GM12878 (cell line): ENCODE data around the gene NR2C2AP. TPM values are rescaled to one million over a fixed set of nuclear protein-coding genes. Genes with fewer than 3 reads are reported as not detected.

ENCODE experiments used
- ATF7 ChIP-seq: fragments of 450-650 bp; IDR thresholded peaks from 2 replicates; pipeline ENCODE4 v1.6.1; 2016; ENCODE audit warnings: low read depth, mild to moderate bottlenecking
- BCL11A ChIP-seq: IDR thresholded peaks from 2 replicates; pipeline ENCODE4 v1.6.1; 2011; ENCODE audit warnings: low read depth, low read length
- CBX3 ChIP-seq: fragments of 200-600 bp; sonication (generic); IDR thresholded peaks from 2 replicates; pipeline ENCODE4 v1.6.1; 2016; ENCODE audit warnings: low read depth, borderline replicate concordance
- CREM ChIP-seq: IDR thresholded peaks from 2 replicates; pipeline ENCODE4 v1.6.1; 2014; ENCODE audit warnings: antibody characterized with exemption, low read depth
- MTA2 ChIP-seq: fragments of 450-650 bp; IDR thresholded peaks from 2 replicates; pipeline ENCODE4 v1.6.1; 2016; ENCODE audit warnings: low read depth, mild to moderate bottlenecking, moderate library complexity
- MXI1 ChIP-seq: fragments of 150-350 bp; IDR thresholded peaks from 2 replicates; pipeline ENCODE4 v1.6.1; 2011; ENCODE audit warnings: low read depth, mild to moderate bottlenecking, inconsistent platforms, low read length, improper control_type of control experiment
- NFXL1 ChIP-seq: fragments of 450-650 bp; IDR thresholded peaks from 2 replicates; pipeline ENCODE4 v1.6.1; 2017; ENCODE audit warnings: antibody characterized with exemption, mild to moderate bottlenecking, borderline replicate concordance
- NR2F1 ChIP-seq: fragments of 450-650 bp; conservative IDR thresholded peaks from 2 replicates; pipeline ENCODE4 v1.6.1; 2017; ENCODE audit warnings: mild to moderate bottlenecking
- PBX3 ChIP-seq: IDR thresholded peaks from 2 replicates; pipeline ENCODE4 v1.6.1; 2011; ENCODE audit warnings: mild to moderate bottlenecking, low read depth, low read length, moderate library complexity; ENCODE audit not compliant: insufficient replicate concordance
- RCOR1 ChIP-seq: conservative IDR thresholded peaks from 2 replicates; pipeline ENCODE4 v1.6.1; 2012; ENCODE audit warnings: low read depth, low read length, improper control_type of control experiment
- RFX5 ChIP-seq: IDR thresholded peaks from 2 replicates; pipeline ENCODE4 v1.6.1; 2011; ENCODE audit warnings: low read depth, low read length, improper control_type of control experiment
- SIN3A ChIP-seq: IDR thresholded peaks from 2 replicates; pipeline ENCODE4 v1.6.1; 2012; ENCODE audit warnings: low read depth, low read length, improper control_type of control experiment
- SMAD1 ChIP-seq: fragments of 450-650 bp; IDR thresholded peaks from 2 replicates; pipeline ENCODE4 v1.6.1; 2018; ENCODE audit warnings: mild to moderate bottlenecking, low read depth; ENCODE audit not compliant: partially characterized antibody
- SMC3 ChIP-seq: IDR thresholded peaks from 2 replicates; pipeline ENCODE4 v1.6.1; 2011; ENCODE audit warnings: low read length, improper control_type of control experiment, borderline replicate concordance
- TARDBP ChIP-seq: IDR thresholded peaks from 2 replicates; pipeline ENCODE4 v1.6.1; 2016; ENCODE audit warnings: borderline replicate concordance
- TCF12 ChIP-seq: IDR thresholded peaks from 2 replicates; pipeline ENCODE4 v1.6.1; 2011; ENCODE audit warnings: low read depth, mild to moderate bottlenecking, low read length
- ZBTB33 ChIP-seq: fragments of 450-650 bp; IDR thresholded peaks from 2 replicates; pipeline ENCODE4 v1.6.1; 2017; ENCODE audit warnings: mild to moderate bottlenecking
- ZNF274 ChIP-seq: IDR thresholded peaks from one replicate; pipeline ENCODE4 v1.8.0; 2011; ENCODE audit not compliant: insufficient read length, insufficient read depth
- polyA plus RNA-seq, 11 experiments: library from polyadenylated mRNA; depleted of rRNA in 4 of 11; unstranded in 6 of 11; stranded (reverse) in 5 of 11; fragments of >200 nt; fragmentation: Nextera tagmentation in 4 of 11; fragmentation: Illumina TruSeq in 1 of 11; extraction: Ambion mirVana in 4 of 11; extraction: Trizol in 1 of 11; gene quantifications; 1 replicate in 1 of 11; 2 replicates in 10 of 11; pipeline versions ENCODE4 v1.2.1 to v1.2.3, GENCODE V29; 2011 to 2016; ENCODE audit warnings: inconsistent platforms in 2 of 11, missing spikeins in 2 of 11, low read depth in 1 of 11
- total RNA-seq, 4 experiments: library from RNA; depleted of rRNA in 3 of 4; stranded (reverse); fragments of >200 nt in 3 of 4; fragmentation: Illumina TruSeq in 1 of 4; extraction: Trizol in 1 of 4; gene quantifications; 2 replicates each; pipeline versions ENCODE4 v1.2.1 to v1.2.3, GENCODE V29; 2013 to 2021
- TF ChIP-seq, protein P1 (sequence below): fragments of 450-650 bp; IDR thresholded peaks from 2 replicates; pipeline ENCODE4 v1.6.1; 2018; ENCODE audit warnings: borderline replicate concordance, mild to moderate bottlenecking; ENCODE audit not compliant: partially characterized antibody
- TF ChIP-seq, protein P2 (sequence below): fragments of 150-350 bp; IDR thresholded peaks from 2 replicates; pipeline ENCODE4 v1.6.1; 2014; ENCODE audit warnings: mild to moderate bottlenecking, low read depth, low read length
- TF ChIP-seq, protein P3 (sequence below): fragments of 450-650 bp; conservative IDR thresholded peaks from 2 replicates; pipeline ENCODE4 v1.6.1; 2017; ENCODE audit warnings: mild to moderate bottlenecking, moderate library complexity

Gene NR2C2AP
- total and polyA plus RNA-seq, 10 of the 15 experiments (the other 5 are each of a cell fraction or from before 2014, with no cell fraction given) = 21.5 to 44.8 (median 28.1) TPM

- TF ChIP-seq, protein P1, sequence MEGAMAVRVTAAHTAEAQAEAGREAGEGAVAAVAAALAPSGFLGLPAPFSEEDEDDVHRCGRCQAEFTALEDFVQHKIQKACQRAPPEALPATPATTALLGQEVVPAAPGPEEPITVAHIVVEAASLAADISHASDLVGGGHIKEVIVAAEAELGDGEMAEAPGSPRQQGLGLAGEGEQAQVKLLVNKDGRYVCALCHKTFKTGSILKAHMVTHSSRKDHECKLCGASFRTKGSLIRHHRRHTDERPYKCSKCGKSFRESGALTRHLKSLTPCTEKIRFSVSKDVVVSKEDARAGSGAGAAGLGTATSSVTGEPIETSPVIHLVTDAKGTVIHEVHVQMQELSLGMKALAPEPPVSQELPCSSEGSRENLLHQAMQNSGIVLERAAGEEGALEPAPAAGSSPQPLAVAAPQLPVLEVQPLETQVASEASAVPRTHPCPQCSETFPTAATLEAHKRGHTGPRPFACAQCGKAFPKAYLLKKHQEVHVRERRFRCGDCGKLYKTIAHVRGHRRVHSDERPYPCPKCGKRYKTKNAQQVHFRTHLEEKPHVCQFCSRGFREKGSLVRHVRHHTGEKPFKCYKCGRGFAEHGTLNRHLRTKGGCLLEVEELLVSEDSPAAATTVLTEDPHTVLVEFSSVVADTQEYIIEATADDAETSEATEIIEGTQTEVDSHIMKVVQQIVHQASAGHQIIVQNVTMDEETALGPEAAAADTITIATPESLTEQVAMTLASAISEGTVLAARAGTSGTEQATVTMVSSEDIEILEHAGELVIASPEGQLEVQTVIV = no peak
- TF ChIP-seq ATF7 (0 out of 2 replicates have a peak, but pooled peaks have one; percentile 22), CREM (no peak; the same call in 1 of the 2 replicates), CBX3 (no peak), TCF12 (0 out of 2 replicates have a peak, but pooled peaks have one; percentile 26), PBX3 (no peak), MXI1 (no peak; the same call in 1 of the 2 replicates), NFXL1 (no peak), NR2F1 (peak; percentile 78; the same call in 1 of the 2 replicates), RCOR1 (no peak), SMAD1 (no peak), ZNF274 (no peak), SIN3A (no peak), TARDBP (0 out of 2 replicates have a peak, but pooled peaks have one; percentile 14), RFX5 (no peak), MTA2 (peak; percentile 59), SMC3 (no peak), BCL11A (0 out of 2 replicates have a peak, but pooled peaks have one; percentile 19), ZBTB33 (no peak)
- TF ChIP-seq, protein P2, sequence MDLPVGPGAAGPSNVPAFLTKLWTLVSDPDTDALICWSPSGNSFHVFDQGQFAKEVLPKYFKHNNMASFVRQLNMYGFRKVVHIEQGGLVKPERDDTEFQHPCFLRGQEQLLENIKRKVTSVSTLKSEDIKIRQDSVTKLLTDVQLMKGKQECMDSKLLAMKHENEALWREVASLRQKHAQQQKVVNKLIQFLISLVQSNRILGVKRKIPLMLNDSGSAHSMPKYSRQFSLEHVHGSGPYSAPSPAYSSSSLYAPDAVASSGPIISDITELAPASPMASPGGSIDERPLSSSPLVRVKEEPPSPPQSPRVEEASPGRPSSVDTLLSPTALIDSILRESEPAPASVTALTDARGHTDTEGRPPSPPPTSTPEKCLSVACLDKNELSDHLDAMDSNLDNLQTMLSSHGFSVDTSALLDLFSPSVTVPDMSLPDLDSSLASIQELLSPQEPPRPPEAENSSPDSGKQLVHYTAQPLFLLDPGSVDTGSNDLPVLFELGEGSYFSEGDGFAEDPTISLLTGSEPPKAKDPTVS = no peak
- TF ChIP-seq, protein P3, sequence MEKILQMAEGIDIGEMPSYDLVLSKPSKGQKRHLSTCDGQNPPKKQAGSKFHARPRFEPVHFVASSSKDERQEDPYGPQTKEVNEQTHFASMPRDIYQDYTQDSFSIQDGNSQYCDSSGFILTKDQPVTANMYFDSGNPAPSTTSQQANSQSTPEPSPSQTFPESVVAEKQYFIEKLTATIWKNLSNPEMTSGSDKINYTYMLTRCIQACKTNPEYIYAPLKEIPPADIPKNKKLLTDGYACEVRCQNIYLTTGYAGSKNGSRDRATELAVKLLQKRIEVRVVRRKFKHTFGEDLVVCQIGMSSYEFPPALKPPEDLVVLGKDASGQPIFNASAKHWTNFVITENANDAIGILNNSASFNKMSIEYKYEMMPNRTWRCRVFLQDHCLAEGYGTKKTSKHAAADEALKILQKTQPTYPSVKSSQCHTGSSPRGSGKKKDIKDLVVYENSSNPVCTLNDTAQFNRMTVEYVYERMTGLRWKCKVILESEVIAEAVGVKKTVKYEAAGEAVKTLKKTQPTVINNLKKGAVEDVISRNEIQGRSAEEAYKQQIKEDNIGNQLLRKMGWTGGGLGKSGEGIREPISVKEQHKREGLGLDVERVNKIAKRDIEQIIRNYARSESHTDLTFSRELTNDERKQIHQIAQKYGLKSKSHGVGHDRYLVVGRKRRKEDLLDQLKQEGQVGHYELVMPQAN = no peak
Measured at GRCh38 chr19:19151418-19151817, 51.8 kb downstream of the NR2C2AP start (continued).
